H9 (cell line): Measurements from ENCODE around the gene SREBF2. TPM values are rescaled to one million over a fixed set of nuclear protein-coding genes. Genes with fewer than 3 reads are reported as not detected.

Experiments
- DNase-seq: peaks from one replicate; pipeline ENCODE4 v3.0.0-alpha.2; 2017
- H2AFZ ChIP-seq: one replicate; pipeline ENCODE4 v1.6.1; 2013; ENCODE audit warnings: mild to moderate bottlenecking, low read length, control low read depth, moderate library complexity
- H2AK5ac ChIP-seq: 2 replicates; pipeline ENCODE4 v1.6.1; 2013; ENCODE audit warnings: low read length, control low read depth, mixed read lengths; ENCODE audit not compliant: insufficient read length
- H2BK120ac ChIP-seq: one replicate; pipeline ENCODE4 v1.6.1; 2013; ENCODE audit warnings: low read depth, mild to moderate bottlenecking, low read length, control low read depth, inconsistent platforms; ENCODE audit not compliant: poor library complexity, severe bottlenecking
- H2BK12ac ChIP-seq: 2 replicates; pipeline ENCODE4 v1.6.1; 2013; ENCODE audit warnings: low read length, control low read depth, mixed read lengths, low read depth; ENCODE audit not compliant: insufficient read length
- H2BK15ac ChIP-seq: 2 replicates; pipeline ENCODE4 v1.6.1; 2013; ENCODE audit warnings: low read depth, low read length, control low read depth
- H2BK20ac ChIP-seq: one replicate; pipeline ENCODE4 v1.6.1; 2013; ENCODE audit warnings: low read depth, mild to moderate bottlenecking, low read length, control low read depth, inconsistent platforms; ENCODE audit not compliant: poor library complexity, severe bottlenecking
- H2BK5ac ChIP-seq: 2 replicates; pipeline ENCODE4 v1.6.1; 2013; ENCODE audit warnings: low read length, control low read depth, mixed read lengths; ENCODE audit not compliant: insufficient read length
- H3K14ac ChIP-seq: 2 replicates; pipeline ENCODE4 v1.6.1; 2013; ENCODE audit warnings: low read length, control low read depth; ENCODE audit not compliant: insufficient read depth
- H3K18ac ChIP-seq: 2 replicates; pipeline ENCODE4 v1.6.1; 2013; ENCODE audit warnings: low read depth, mild to moderate bottlenecking, mixed read lengths, low read length, control low read depth; ENCODE audit not compliant: insufficient read length
- H3K23ac ChIP-seq: 2 replicates; pipeline ENCODE4 v1.6.1; 2013; ENCODE audit warnings: low read length, control low read depth, mixed read lengths, low read depth; ENCODE audit not compliant: insufficient read length
- H3K23me2 ChIP-seq: 2 replicates; pipeline ENCODE4 v1.6.1; 2013; ENCODE audit warnings: low read depth, mild to moderate bottlenecking, mixed read lengths, low read length, control low read depth; ENCODE audit not compliant: insufficient read length, poor library complexity, severe bottlenecking
- H3K27ac ChIP-seq: 2 replicates; pipeline ENCODE4 v1.5.1; 2013; ENCODE audit warnings: low read length, control low read depth, mixed read lengths, low read depth; ENCODE audit not compliant: insufficient read length
- H3K27me3 ChIP-seq: 2 replicates; pipeline ENCODE4 v1.6.1; 2013; ENCODE audit warnings: low read length, control low read depth, inconsistent platforms; ENCODE audit not compliant: insufficient read depth
- H3K4ac ChIP-seq: 2 replicates; pipeline ENCODE4 v1.6.1; 2013; ENCODE audit warnings: low read depth, mild to moderate bottlenecking, control low read depth, inconsistent platforms, low read length, moderate library complexity
- H3K4me1 ChIP-seq: 2 replicates; pipeline ENCODE4 v1.6.1; 2013; ENCODE audit warnings: low read length, control low read depth, inconsistent platforms; ENCODE audit not compliant: insufficient read depth
- H3K4me2 ChIP-seq: 2 replicates; pipeline ENCODE4 v1.6.1; 2013; ENCODE audit warnings: low read length, control low read depth, mixed read lengths; ENCODE audit not compliant: insufficient read length, insufficient read depth
- H3K56ac ChIP-seq: 2 replicates; pipeline ENCODE4 v1.6.1; 2013; ENCODE audit warnings: low read depth, mild to moderate bottlenecking, mixed read lengths, low read length, control low read depth; ENCODE audit not compliant: insufficient read length
- H3K79me1 ChIP-seq: 2 replicates; pipeline ENCODE4 v1.6.1; 2013; ENCODE audit warnings: low read depth, mild to moderate bottlenecking, moderate library complexity, low read length, control low read depth, inconsistent platforms; ENCODE audit not compliant: insufficient read depth, poor library complexity, severe bottlenecking
- H3K79me2 ChIP-seq: 2 replicates; pipeline ENCODE4 v1.6.1; 2013; ENCODE audit warnings: low read length, control low read depth, inconsistent platforms; ENCODE audit not compliant: insufficient read depth
- H3K9ac ChIP-seq: 2 replicates; pipeline ENCODE4 v1.6.1; 2013; ENCODE audit warnings: low read length, control low read depth, mixed read lengths; ENCODE audit not compliant: insufficient read length; ENCODE audit errors: extremely low read depth
- H3K9me3 ChIP-seq: one replicate; pipeline ENCODE4 v1.6.1; 2013; ENCODE audit warnings: low read depth, low read length, inconsistent platforms; ENCODE audit not compliant: control insufficient read depth
- H3T11ph ChIP-seq: one replicate; pipeline ENCODE4 v1.6.1; 2013; ENCODE audit warnings: mild to moderate bottlenecking, low read length, control low read depth, inconsistent platforms
- H4K20me1 ChIP-seq: one replicate; pipeline ENCODE4 v1.6.1; 2013; ENCODE audit not compliant: control insufficient read depth, insufficient read length, insufficient read depth
- H4K5ac ChIP-seq: 2 replicates; pipeline ENCODE4 v1.6.1; 2013; ENCODE audit warnings: low read depth, mild to moderate bottlenecking, mixed read lengths, low read length, control low read depth; ENCODE audit not compliant: insufficient read length
- H4K8ac ChIP-seq: replicated peaks from 2 replicates; pipeline ENCODE4 v1.6.1; 2013; ENCODE audit warnings: low read length, control low read depth, mixed read lengths, low read depth; ENCODE audit not compliant: insufficient read length
- H4K91ac ChIP-seq: 2 replicates; pipeline ENCODE4 v1.6.1; 2013; ENCODE audit warnings: low read depth, mild to moderate bottlenecking, moderate library complexity, mixed read lengths, low read length, control low read depth; ENCODE audit not compliant: insufficient read length
- H3K27ac Mint-ChIP-seq, 3 experiments: 2 replicates in 2 of 3; 3 replicates in 1 of 3; pipeline ENCODE4 v1.8.0; 2020 to 2021; ENCODE audit warnings: mixed read lengths in 3 of 3, mild to moderate bottlenecking in 1 of 3, moderate library complexity in 1 of 3
- H3K27me3 Mint-ChIP-seq: 2 replicates; pipeline ENCODE4 v1.8.0; 2021; ENCODE audit warnings: low read depth, mild to moderate bottlenecking, moderate library complexity, mixed read lengths
- H3K36me3 Mint-ChIP-seq, 3 experiments: 2 replicates in 2 of 3; 3 replicates in 1 of 3; pipeline ENCODE4 v1.8.0; 2020 to 2021; ENCODE audit warnings: low read depth in 3 of 3, mixed read lengths in 3 of 3; ENCODE audit not compliant: insufficient read depth in 1 of 3
- H3K4me1 Mint-ChIP-seq, 2 experiments: 2 replicates each; pipeline ENCODE4 v1.8.0; 2020; ENCODE audit warnings: mixed read lengths in 2 of 2
- H3K4me3 Mint-ChIP-seq, 2 experiments: 2 replicates in 1 of 2; 3 replicates in 1 of 2; pipeline ENCODE4 v1.8.0; 2020 to 2021; ENCODE audit warnings: mild to moderate bottlenecking in 2 of 2, mixed read lengths in 2 of 2, moderate library complexity in 1 of 2
- H3K9me3 Mint-ChIP-seq, 2 experiments: 2 replicates in 1 of 2; 3 replicates in 1 of 2; pipeline ENCODE4 v1.8.0; 2020; ENCODE audit warnings: mild to moderate bottlenecking in 2 of 2, mixed read lengths in 2 of 2, moderate library complexity in 1 of 2
- CTCF ChIP-seq: fragments of 200-600 bp; sonication (generic); conservative IDR thresholded peaks from 3 replicates; pipeline ENCODE4 v1.8.0; 2021; ENCODE audit warnings: antibody characterized with exemption, mild to moderate bottlenecking
- WGBS: extraction: QIAGEN DNeasy Blood & Tissue Kit; methylation state at CpG from one replicate; pipeline ENCODE4 v1.1.7; 2013; ENCODE audit warnings: missing lambda C conversion rate, low lambda C conversion rate, mixed read lengths; ENCODE audit not compliant: insufficient read length; ENCODE audit errors: extremely low coverage; 5-methylcytosine and 5-hydroxymethylcytosine counted together
- total RNA-seq: library from RNA; stranded (reverse); gene quantifications from 2 replicates; pipeline ENCODE4 v1.2.1, GENCODE V29; 2021

Gene SREBF2
- total RNA-seq, 1 experiment from 2014 or later = 146 TPM

- H3K79me2 ChIP-seq = no peaks in the 10 kb centered on the region
- H3K9me3 ChIP-seq = no peaks in the 10 kb centered on the region
- Mint-ChIP-seq H3K4me3 (no peak overlapping the region; a peak in 1 of 5 replicates), H3K36me3 (peaks cover 3 to 4% (median 3%) of the 10 kb centered on the region in 3 experiments; a peak in 4 of 7 replicates), H3K4me1 (peaks cover 20 to 27% of the 10 kb centered on the region in 2 experiments), H3K27me3 (peaks cover 48% of the 10 kb centered on the region), H3K27ac (peak overlapping the region in 1 of 3 experiments; percentile 23; a peak in 1 of 7 replicates), H3K9me3 (no peaks in the 10 kb centered on the region)
- H3T11ph ChIP-seq = no peak overlapping the region
- no peak overlapping the region for H2AFZ ChIP-seq
- H2BK120ac ChIP-seq = no peak overlapping the region
- no peak overlapping the region for H2AK5ac ChIP-seq
- no peak overlapping the region for H3K27ac ChIP-seq
- no peak overlapping the region for H3K4me2 ChIP-seq
- no peak overlapping the region for H4K8ac ChIP-seq
- no peak overlapping the region for H2BK15ac ChIP-seq
- no peaks in the 10 kb centered on the region for H3K79me1 ChIP-seq
- no peak overlapping the region for H2BK20ac ChIP-seq
- no peak overlapping the region for H2BK12ac ChIP-seq
- no peak overlapping the region for H2BK5ac ChIP-seq
- H4K5ac ChIP-seq = no peak overlapping the region
- peaks cover 4% of the 10 kb centered on the region for H3K23me2 ChIP-seq
- no peak overlapping the region for H3K18ac ChIP-seq
- H3K56ac ChIP-seq = no peak overlapping the region
- no peak overlapping the region for H3K4ac ChIP-seq
- no peak overlapping the region for H3K9ac ChIP-seq
- H4K91ac ChIP-seq = no peak overlapping the region
- H3K14ac ChIP-seq = no peak overlapping the region
- WGBS = no CpG with 5 or more reads among the region's 8 CpGs
- no peaks in the 10 kb centered on the region for H4K20me1 ChIP-seq
- no peak for DNase-seq
- H3K27me3 ChIP-seq = peaks cover 11% of the 10 kb centered on the region
- H3K23ac ChIP-seq = no peak overlapping the region
- no peak for TF ChIP-seq CTCF
- H3K4me1 ChIP-seq = peaks cover 3% of the 10 kb centered on the region; the same call in 1 of the 2 replicates
Observed at GRCh38 chr22:41929418-41929810, 96.5 kb downstream of the SREBF2 start.
